Measurements from ENCODE around the gene ANLN. TPM values are rescaled to one million over a fixed set of nuclear protein-coding genes. Genes with fewer than 3 reads are reported as not detected.

The ANLN gene
- total and polyA plus RNA-seq, 9 of the 15 experiments (the other 6 are each of a cell fraction or from before 2014, with no cell fraction given): 18.1 to 66.2 (median 38.7) TPM

DNA sequence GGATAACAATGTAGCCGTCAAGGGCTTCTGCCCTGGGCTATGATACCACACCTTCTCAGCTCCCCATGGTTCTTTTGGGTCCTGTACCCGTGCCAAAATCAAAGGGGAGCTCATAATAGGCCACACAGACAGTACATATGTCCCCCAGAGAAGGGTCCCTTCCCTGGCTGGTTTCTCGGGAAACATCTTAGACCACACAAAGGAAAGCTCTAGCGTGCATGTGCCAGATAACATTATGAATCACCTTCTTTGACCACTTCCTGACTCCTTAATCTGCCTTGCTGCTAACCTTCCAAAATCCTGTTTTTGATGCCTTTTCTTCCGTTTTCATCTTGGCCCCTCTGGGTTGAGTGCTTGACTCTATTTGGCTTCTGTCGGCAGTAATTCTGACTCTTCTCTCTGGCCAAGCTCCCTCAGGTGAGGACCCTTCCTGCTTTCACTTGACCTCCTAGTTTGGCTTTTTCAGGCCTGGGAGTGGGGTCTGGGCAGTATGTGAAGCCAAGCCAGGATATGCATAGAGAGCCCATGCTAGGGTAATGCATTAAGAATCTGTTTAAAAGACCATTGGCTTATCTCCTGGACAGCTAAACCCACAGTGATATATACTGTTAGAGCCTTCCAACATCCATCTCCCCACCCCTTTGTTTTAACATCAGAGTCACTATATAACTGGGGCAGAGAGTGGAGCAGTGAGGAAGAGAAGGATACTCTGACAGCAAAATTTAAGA, 84.8 kb downstream of the ANLN start (continued):
- peak in 1 of 2 experiments; percentile 21; a peak in 1 of 4 replicates for TF ChIP-seq MLLT1 (IDR thresholded peaks at IDR 0.05)
- TF ChIP-seq ZNF184 (CRISPR knock-in tag; IDR thresholded peaks at IDR 0.05): no peak
- TF ChIP-seq ZNF311 (CRISPR knock-in tag; IDR thresholded peaks at IDR 0.05): no peak
- no peak for TF ChIP-seq ZNF695 (CRISPR knock-in tag; IDR thresholded peaks at IDR 0.05)
- TF ChIP-seq RCOR1 (IDR thresholded peaks at IDR 0.05; ENCODE audit: borderline replicate concordance in 1 of 2, low read depth in 2 of 2, low read length in 2 of 2): no peak
- TF ChIP-seq NCOA1 (IDR thresholded peaks at IDR 0.05; ENCODE audit: low read depth): no peak
- TF ChIP-seq LCOR (CRISPR knock-in tag; IDR thresholded peaks at IDR 0.05): peak; percentile 95
- TF ChIP-seq CTBP1 (IDR thresholded peaks at IDR 0.05; ENCODE audit: borderline replicate concordance): no peak
- no peak for TF ChIP-seq ILK (tag; IDR thresholded peaks at IDR 0.05; ENCODE audit: borderline replicate concordance, low read depth)
- no peak for TF ChIP-seq ZNF140 (CRISPR knock-in tag; IDR thresholded peaks at IDR 0.05)
- TF ChIP-seq RBBP5 (IDR thresholded peaks at IDR 0.05; ENCODE audit: borderline replicate concordance, insufficient read depth, low read length, poor library complexity, severe bottlenecking): no peak
- TF ChIP-seq ZNF740 (CRISPR knock-in tag; IDR thresholded peaks at IDR 0.05): no peak
- no peak for TF ChIP-seq ZNF740 (tag; IDR thresholded peaks at IDR 0.05)
- TF ChIP-seq, protein P1, sequence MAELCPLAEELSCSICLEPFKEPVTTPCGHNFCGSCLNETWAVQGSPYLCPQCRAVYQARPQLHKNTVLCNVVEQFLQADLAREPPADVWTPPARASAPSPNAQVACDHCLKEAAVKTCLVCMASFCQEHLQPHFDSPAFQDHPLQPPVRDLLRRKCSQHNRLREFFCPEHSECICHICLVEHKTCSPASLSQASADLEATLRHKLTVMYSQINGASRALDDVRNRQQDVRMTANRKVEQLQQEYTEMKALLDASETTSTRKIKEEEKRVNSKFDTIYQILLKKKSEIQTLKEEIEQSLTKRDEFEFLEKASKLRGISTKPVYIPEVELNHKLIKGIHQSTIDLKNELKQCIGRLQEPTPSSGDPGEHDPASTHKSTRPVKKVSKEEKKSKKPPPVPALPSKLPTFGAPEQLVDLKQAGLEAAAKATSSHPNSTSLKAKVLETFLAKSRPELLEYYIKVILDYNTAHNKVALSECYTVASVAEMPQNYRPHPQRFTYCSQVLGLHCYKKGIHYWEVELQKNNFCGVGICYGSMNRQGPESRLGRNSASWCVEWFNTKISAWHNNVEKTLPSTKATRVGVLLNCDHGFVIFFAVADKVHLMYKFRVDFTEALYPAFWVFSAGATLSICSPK (IDR thresholded peaks at IDR 0.05; ENCODE audit: borderline replicate concordance): no peak
- TF ChIP-seq FOXK1 (CRISPR knock-in tag; IDR thresholded peaks at IDR 0.05; ENCODE audit: borderline replicate concordance): no peak
- TF ChIP-seq FOS (IDR thresholded peaks at IDR 0.05; ENCODE audit: extremely low read depth, insufficient read length): peak; percentile 20
- TF ChIP-seq TRIM28 (IDR thresholded peaks at IDR 0.05): no peak
- no peak for TF ChIP-seq ADNP (tag; IDR thresholded peaks at IDR 0.05)
- no peak for TF ChIP-seq SMC3 (conservative IDR thresholded peaks at IDR 0.05; ENCODE audit: insufficient read depth, low read depth, low read length)
- no peak for TF ChIP-seq DIDO1 (tag; IDR thresholded peaks at IDR 0.05; ENCODE audit: low read depth)
- TF ChIP-seq RAD21 (CRISPR knock-in tag; conservative IDR thresholded peaks at IDR 0.05 in 1 of 2, IDR thresholded peaks at IDR 0.05 in 1 of 2): no peak
- TF ChIP-seq SOX6 (IDR thresholded peaks at IDR 0.05): peak; percentile 67
- TF ChIP-seq, protein P2, sequence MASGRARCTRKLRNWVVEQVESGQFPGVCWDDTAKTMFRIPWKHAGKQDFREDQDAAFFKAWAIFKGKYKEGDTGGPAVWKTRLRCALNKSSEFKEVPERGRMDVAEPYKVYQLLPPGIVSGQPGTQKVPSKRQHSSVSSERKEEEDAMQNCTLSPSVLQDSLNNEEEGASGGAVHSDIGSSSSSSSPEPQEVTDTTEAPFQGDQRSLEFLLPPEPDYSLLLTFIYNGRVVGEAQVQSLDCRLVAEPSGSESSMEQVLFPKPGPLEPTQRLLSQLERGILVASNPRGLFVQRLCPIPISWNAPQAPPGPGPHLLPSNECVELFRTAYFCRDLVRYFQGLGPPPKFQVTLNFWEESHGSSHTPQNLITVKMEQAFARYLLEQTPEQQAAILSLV (tag; IDR thresholded peaks at IDR 0.05): no peak
- no peak for TF ChIP-seq SIN3A (IDR thresholded peaks at IDR 0.05; ENCODE audit: borderline replicate concordance in 2 of 2, control insufficient read depth in 1 of 2, low read depth in 2 of 2, low read length in 2 of 2)
